HG03469 (cell line): Measurements from ENCODE around the gene INTS6.
"Not testable (repeated sequence)": the region's sequence is repeated elsewhere in the genome, so short reads cannot be mapped to it uniquely, and the experiment has no call there.

Experiments used
- ATAC-seq: cut with Tn5 transposase; IDR thresholded peaks from one replicate; pipeline ENCODE4 v1.9.1; 2021; ENCODE audit warnings: mild to moderate bottlenecking, moderate library complexity, moderate number of reproducible peaks; ENCODE audit not compliant: unreplicated experiment

The INTS6 gene

GRCh38 chr13:51415339-51415738, 37.5 kb downstream of the INTS6 start:
- ATAC-seq: not testable (repeated sequence)

- ATAC-seq: no peak
These were observed 40.4 kb downstream of the INTS6 start for GRCh38 chr13:51412431-51412830.

GRCh38 chr13:51405176-51405575, 47.7 kb downstream of the INTS6 start:
- no peak for ATAC-seq

- no peak for ATAC-seq
These were observed 55.4 kb downstream of the INTS6 start for GRCh38 chr13:51397262-51397941.

- peak; percentile 78 for ATAC-seq
These were observed 56.5 kb downstream of the INTS6 start for GRCh38 chr13:51396352-51396751.

- ATAC-seq: no peak
These were observed 58.1 kb downstream of the INTS6 start for GRCh38 chr13:51394724-51395123.

GRCh38 chr13:51385114-51385513, 67.7 kb downstream of the INTS6 start:
- no peak for ATAC-seq

GRCh38 chr13:51380269-51380668, 72.6 kb downstream of the INTS6 start:
- no peak for ATAC-seq

- no peak for ATAC-seq
These were observed 79.4 kb downstream of the INTS6 start for GRCh38 chr13:51373451-51373850.

- ATAC-seq: no peak
These were observed 81.0 kb downstream of the INTS6 start for GRCh38 chr13:51371768-51372399.

- ATAC-seq: no peak
These were observed 82.0 kb downstream of the INTS6 start for GRCh38 chr13:51370811-51371210.

- ATAC-seq: no peak
These were observed 82.7 kb downstream of the INTS6 start for GRCh38 chr13:51370116-51370515.

- no peak for ATAC-seq
These were observed 88.3 kb downstream of the INTS6 start for GRCh38 chr13:51364404-51365008.

- ATAC-seq: no peak
These were observed 89.2 kb downstream of the INTS6 start for GRCh38 chr13:51363625-51364024.

- ATAC-seq: no peak
These were observed 91.7 kb downstream of the INTS6 start for GRCh38 chr13:51361106-51361505.

GRCh38 chr13:51360489-51360888, 92.3 kb downstream of the INTS6 start:
- ATAC-seq: no peak

- no peak for ATAC-seq
These were observed 93.5 kb downstream of the INTS6 start for GRCh38 chr13:51359352-51359751.

GRCh38 chr13:51357928-51358595, 94.8 kb downstream of the INTS6 start:
- ATAC-seq: no peak

- no peak for ATAC-seq
These were observed 97.6 kb downstream of the INTS6 start for GRCh38 chr13:51355217-51355616.

- no peak for ATAC-seq
These were observed 103.8 kb downstream of the INTS6 start for GRCh38 chr13:51349016-51349415.

- ATAC-seq: no peak
These were observed 104.5 kb downstream of the INTS6 start for GRCh38 chr13:51348069-51348967.
